Frontal cortex (tissue), 4 donors: ENCODE data around the gene FANCD2. TPM values are rescaled to one million over a fixed set of nuclear protein-coding genes. Genes with fewer than 3 reads are reported as not detected.
A peak's percentile ranks its signal among the peaks of the same experiment; 100 is the strongest.
"Not testable (repeated sequence)": the region's sequence is repeated elsewhere in the genome, so short reads cannot be mapped to it uniquely, and the experiment has no call there.

Experiments used
- DNase-seq, 2 donors: peaks; one replicate each; pipeline ENCODE4 v3.0.0; 2012; ENCODE audit warnings: low spot score in 2 of 2
- FAIRE-seq: peaks from 2 replicates; lab custom pipeline; 2012; peaks lifted over from hg19 to GRCh38; lab: Jason Lieb, UNC
- total RNA-seq: library from RNA; depleted of rRNA; stranded (reverse); fragments of >200 nt; gene quantifications from one replicate; pipeline ENCODE4 v1.2.3, GENCODE V29; 2014
- donor health status: control.
- donor health status: control.
- donor health status: control.

Gene FANCD2
- total RNA-seq: 6.1 TPM

DNA sequence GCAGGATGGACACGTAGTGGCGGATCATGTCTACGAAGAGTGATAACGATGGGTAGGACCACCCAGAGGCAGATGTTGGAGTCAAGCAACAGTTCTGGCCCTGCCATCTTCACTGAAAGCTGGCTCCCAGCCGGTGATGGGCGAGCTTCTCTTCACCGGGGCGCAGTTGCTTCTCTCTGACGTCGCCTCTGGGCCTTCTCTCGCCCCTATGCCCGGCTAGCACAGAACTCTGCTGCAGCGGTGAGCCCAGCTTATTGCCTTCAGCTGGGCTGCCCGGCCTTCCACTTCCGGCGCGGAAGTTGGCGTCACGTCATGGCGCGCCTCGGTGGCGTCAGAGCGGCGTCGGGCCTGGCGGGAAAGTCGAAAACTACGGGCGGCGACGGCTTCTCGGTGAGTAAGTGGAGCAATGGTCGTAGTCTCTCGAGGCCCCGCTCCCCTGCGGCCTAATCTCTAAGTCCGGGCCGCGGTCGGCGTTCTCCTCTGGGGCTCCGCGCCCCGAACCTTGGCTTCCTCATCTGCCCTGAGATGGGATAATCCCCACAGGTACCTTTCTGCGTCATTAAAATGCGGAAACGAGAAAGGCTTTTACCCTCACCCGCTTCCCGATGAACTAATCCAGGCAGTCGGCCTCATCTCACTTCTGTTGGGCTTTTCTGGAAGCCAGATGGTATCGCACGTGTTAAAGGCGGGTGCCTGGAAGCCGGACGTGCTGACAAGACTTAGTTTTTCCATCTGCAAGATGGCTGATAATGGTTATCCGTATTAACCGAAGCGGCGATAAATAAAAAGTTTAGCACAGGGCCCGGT, at the start of gene FANCD2:
Gene FANCD2, plus strand, starts transcription at position 354 of the 807 bp plus-strand sequence. CDS start 2,221 bp downstream, outside the sequence.
- FAIRE-seq (no peak), DNase-seq (peak; percentile 73 to 85)

DNA sequence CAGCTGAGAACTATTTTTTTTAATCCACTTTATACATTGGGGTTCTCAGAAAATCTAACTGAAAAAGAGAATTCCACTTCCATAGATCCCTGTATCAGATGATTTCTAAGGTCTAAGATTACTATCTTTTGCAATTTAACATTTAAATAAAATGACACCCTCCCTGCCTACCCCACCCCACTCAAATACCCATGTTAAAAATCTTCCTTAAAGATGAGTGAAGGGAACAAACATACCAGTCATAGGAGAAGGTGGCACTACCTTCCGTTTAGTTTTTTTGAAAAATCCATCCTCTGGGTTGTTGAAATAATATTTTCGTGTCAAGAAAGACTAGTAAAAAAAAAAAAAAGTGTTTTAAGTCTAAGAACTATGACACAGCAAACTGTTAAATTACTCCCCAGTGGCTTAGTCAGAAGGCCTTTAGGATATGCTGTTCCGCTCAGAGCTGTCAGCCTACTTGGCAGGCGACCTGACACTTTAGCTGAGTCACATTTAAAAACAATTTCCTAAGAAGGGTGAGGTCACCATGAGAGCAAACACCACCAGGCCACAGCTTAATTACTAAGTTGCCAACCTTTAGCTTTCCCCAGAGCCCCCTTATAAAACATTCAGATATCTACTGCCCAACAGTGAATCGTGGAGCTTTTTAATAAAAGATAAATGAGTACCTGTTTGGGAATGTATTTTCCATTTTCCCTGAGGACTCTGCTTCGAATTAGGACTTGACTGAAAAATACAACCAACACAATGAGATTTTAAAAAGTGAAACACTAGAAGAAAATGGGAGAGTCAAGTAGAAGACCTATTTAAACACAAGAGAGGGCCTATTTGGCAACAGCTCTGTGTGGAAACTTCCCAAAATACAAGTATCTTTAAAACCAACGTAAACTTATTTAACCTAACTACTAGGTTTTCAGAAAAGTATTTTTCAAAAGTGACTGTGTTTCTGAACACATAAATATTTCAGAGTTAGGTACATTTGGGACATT, 49.2 kb upstream of the FANCD2 start:
- DNase-seq (peak in 1 of 2 donors; percentile 44), FAIRE-seq (no peak)

DNA sequence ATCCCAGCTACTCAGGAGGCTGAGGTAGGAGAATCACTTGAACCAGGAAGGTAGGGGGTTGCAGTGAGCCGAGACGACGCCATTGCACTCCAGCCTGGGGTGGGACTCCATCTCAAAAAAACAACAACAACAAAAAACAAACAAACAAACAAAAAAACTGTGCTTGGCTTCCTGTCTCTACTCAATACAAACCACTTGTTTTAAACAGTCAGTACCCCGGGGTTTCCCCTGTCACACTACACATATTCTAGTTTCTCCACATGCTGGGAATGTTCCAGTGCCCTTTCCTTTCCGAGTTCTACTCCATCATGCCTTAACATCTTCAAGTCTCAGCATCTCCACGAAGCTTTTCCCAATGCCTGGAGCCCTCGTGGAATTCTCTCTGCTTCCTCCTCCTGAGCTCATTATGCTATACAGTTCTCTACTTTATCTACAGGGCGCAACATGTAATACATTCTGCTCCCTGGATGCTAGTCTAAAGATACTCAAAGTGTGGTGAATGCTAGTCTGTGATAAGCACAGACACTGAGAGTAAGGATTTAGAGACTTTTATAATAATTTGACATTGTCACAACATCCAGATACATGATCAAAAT, 47.4 kb upstream of the FANCD2 start:
- FAIRE-seq (no peak), DNase-seq (no peak)

DNA sequence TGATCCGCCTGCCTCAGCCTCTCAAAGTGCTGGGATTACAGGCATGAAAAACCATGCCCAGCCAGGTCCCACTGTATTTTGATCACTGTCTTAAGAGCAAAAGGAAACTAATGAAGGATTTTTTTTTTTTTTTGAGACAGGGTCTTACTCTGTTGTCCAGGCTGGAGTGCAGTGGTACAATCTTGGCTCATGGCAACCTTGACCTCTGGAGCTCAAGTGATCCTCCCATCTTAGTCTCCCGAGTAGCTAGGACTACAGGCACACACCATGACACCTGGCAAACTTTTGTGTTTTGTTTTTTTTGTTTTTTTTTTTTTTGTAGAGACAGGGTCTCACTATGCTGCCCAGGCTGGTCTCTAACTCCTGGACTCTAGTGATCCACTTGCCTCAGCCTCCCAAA, 46.0 kb upstream of the FANCD2 start:
- no peak for DNase-seq
- FAIRE-seq: no peak

DNA sequence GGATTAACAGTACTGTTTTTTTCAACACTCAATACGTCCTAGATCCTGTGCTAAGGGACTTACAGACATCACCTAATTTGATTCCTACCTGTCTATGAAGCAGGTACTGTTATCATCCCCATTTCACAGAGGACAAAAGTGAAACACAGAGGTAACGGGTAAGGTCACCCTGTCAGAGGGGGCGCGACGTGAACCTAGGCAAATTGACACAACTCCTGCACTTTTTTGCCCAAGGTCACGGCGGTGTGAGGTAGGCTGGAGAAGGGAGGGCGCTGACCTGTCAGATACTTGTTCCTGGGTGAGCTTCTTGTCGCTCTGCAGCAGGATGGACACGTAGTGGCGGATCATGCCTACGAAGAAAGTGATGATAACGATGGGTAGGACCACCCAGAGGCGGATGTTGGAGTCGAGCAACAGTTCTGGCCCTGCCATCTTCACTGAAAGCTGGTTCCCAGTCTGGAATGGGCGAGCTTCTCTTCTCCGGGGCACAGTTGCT, 40.0 kb upstream of the FANCD2 start:
- DNase-seq: no peak
- FAIRE-seq: no peak

DNA sequence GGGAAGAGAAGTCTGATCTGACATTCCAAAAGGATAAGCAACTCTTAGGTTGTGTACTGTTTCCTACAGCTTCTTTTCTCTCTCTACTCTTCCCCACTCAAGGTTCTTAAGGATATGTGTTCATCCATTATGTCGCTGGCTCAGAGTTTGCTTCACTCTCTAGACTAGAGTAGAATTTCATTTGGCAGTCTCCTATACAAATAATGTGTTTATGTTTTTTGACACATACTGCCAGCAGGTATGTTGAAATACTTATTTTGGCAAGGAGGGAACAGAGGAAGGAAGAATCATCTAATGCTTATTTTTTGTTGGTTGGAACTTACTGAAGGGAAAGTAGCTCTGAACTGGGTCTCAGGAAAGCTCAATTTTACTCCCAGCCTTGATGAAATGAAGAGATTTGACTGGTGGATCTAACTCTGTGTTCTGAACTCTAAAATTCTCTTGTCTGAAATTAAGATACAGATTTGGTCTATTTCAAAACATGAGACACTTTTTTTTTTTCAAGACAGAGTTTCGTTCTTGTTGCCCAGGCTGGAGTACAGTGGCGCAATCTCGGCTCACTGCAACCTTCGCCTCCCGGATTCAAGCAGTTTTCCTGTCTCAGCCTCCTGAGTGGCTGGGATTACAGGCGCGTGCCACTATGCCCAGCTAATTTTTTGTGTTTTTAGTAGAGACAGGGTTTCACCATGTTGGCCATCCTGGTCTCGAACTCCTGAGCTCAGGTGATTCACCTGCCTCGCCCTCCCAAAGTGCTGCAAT, 32.0 kb upstream of the FANCD2 start:
- FAIRE-seq (no peak), DNase-seq (no peak)

DNA sequence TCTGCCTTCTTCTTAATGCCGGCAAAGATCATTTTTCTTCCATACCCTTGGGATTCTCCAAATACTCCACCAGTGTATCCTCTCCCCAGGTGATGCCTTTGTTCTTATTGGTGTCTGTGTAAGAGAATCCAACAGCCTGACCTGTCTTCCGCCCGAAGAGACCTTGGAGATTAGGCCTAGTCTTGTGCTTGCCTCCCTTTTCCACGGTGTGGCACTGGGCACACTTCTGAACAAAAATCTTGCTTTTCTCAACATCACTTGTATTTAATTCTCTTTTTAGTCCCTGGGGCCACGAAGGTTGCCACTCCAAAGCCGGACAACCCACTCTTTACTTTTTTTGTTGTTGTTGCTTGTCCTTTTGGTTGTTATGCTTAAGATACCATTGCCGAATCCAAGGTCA, 25.6 kb upstream of the FANCD2 start:
- FAIRE-seq: no peak
- no peak for DNase-seq

DNA sequence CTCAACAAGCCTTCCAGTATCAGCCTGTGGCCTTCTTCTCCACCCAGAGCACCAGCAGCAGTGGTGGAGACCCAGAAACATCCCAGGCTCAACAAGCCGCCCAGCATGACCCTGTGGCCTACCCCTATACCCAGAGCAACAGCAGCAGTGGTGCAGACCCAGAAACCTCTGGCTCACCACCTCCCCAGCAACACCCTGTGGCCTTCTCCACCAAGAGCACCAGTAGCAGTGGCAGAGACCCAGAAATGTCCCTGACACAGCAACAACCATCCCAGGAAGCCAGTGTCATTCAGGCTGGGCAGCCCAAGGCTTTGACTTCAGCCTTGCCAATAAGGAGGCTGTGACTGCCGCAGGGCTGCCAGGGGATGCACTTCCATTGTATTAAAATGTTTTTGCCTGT, 23.3 kb upstream of the FANCD2 start:
- no peak for DNase-seq
- no peak for FAIRE-seq

DNA sequence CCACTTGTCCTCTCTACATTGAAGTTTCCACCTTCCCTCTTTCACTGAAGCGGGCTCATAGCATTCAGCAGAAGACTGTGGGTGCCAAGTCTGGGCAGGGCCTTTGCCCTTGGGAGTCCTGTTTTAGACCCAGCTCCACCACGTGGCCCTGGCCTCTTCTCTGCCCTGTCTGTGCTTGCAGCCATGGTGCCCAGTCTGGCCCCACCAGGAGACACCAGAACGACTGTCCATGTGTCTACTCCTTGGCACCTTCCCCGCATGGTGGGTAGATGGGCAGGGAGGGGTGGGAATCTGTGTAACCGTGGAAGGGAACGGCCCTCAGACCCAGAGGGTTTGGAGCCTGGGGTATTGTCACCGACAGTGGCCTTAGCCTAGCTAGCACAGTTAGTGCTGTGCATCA, 21.7 kb upstream of the FANCD2 start:
- FAIRE-seq (no peak), DNase-seq (no peak)

DNA sequence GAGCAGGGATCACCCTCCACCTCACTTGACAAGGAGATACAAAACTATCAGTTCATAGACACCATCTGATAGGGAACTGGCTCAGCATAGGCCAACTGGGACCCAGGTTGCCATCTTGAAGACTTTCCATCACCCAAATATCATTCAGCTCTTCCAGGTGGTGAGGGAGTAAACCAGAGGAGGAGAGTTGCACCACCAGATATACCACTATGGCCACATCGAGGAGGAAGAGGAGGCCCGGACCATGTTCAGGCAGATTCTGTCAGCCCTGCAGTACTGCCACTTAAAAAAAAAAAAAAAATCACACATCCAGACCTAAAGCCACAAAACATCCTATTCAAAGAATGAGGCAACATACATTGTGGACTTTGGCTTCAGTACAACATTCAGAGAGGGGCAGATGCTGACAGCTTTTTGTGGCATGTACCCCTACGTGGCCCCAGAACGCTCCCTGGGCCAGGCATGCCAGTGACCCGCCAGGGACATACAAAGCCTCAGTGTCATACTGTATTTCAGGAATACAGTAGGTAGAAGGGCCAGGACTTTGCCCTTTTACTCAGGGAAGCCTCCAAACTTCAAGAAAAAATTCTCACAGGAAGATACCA, 21.2 kb upstream of the FANCD2 start:
- FAIRE-seq (no peak), DNase-seq (no peak)

DNA sequence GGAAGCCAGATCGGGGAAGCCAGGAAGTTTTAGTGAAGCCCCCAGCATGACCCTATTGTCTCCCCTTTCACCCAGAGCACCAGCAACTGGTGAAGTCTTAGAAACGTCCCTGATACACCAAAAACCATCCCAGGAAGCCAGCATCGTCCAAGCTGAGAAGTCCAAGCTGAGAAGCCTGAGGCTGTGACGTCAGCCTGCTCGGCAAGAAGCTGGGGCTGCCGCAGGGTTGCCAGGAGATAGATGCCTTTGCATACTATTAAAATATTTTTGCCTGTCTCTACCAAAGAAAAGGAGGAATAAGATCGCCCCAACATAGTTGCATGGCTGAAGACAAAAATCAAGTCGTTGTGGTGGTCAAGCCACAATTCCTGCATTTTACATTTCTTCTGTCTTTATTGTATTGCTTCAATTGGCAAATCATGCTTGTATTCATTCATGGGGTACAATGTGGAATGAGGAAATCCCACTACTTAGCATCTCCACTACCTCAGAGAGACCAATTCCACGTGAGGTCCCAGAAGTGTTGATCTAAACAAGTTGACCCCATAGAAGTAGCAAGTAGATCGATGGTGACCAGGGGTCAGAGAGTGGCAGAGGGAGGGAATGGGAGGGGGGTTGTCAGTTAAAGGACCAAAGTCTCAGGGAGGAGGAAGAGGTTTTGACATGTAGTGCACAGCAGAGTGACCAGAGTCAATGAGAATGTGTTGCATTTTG, 20.0 kb upstream of the FANCD2 start:
- FAIRE-seq: no peak
- DNase-seq: no peak

DNA sequence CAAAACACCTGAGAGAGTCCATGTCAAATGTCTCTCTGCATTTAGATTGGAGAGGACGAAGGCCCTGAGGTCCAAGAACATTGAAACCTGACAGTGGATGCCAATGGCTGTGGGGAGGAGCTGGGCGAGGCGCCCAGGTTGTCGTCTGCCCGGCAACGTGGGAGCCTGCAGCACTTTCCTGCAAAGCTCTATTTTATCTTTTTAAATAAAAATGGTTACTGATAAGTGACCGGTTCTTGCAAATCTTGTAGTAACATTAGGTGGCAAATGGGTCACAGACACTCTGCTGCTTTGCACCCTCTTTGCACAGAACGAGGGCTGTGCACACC, 19.5 kb upstream of the FANCD2 start:
- FAIRE-seq (no peak), DNase-seq (no peak)

DNA sequence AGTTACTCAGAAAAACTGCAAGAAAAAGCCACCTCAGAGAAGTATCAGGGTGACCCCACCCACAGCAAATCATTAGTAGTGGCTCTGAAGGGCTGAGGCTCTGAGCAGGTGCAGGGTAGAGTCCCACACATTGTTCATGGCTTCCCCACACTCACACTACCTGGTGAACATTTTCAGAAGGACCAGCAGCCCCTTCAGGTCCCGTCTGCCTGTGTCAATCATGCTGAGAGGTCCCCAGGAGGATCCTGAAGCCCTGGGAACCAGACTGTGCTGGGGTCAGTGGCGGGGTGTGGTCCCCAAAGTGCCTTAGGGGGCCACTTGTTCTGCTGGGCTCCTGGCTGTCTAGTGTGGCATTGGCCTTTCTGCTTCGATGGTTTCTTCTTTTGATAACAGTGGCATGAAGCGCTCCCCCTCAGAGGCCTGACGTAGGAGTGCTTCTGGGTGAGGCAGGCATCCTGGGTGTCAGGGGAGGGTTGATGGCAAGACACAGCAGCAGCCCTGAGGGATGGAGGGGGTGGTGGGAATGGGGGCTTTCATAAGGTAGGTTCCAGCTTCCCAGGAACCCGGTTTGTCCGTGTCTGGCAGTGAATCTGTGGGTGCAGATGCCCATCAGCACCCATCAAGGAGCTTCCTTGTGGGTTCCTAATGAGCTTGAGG, 19.0 kb upstream of the FANCD2 start:
- DNase-seq (no peak), FAIRE-seq (no peak)

DNA sequence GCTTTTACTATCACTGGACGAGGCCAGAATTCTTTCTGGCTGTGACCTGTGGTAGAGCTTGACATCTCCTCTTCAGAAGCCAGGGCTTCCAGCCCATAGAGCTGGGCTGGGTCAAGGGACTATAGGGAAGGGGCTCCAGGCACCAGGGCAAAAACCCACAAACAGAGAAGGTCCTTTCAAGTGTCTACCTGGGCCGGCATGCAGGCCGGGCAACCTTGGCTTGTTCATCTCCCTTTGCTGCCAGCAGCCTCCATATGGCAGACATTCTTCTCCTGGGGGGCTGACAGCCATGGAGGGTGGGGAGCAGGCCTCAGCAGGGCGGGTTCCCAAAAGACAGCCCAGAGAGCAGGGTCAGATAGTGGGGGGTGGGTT, 18.0 kb upstream of the FANCD2 start:
- not testable (repeated sequence) for DNase-seq, FAIRE-seq

DNA sequence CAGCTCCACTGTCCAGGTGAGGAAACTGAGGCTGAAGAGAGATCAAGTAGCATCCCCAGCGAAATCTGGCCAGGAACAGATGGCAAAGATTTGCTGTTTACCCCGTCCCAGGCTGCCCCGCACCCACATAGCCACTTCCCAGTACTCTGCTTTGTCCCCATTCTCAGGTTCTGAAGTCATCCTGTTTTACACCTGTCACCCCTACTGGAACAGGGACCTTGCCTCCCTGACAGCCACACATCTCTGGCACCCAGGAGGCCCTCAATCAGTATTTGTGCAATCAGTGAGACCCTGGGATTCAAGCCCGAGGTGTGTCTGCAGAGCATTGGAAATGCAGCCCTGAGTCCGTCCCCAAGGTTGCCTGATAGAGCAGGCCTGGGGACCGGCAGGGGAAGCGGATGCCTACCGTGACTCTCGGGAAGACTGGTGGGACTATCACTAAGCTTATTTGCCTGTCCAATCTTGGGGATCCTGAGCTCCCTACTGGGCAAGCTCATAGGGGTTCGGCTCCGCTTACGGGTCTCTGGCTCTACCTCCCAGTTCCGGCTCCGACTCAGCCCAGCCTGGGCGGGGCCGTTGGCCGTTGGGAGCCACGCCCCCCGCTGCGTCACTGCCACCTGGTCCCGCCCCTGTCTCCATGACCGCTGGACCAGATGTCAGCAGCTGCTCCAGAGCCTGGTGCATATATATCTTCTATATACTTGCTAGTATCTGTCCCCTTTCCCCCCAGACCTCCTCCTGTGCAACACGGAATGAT, 17.5 kb upstream of the FANCD2 start:
- peak; percentile 66 to 79 for DNase-seq
- FAIRE-seq: no peak

DNA sequence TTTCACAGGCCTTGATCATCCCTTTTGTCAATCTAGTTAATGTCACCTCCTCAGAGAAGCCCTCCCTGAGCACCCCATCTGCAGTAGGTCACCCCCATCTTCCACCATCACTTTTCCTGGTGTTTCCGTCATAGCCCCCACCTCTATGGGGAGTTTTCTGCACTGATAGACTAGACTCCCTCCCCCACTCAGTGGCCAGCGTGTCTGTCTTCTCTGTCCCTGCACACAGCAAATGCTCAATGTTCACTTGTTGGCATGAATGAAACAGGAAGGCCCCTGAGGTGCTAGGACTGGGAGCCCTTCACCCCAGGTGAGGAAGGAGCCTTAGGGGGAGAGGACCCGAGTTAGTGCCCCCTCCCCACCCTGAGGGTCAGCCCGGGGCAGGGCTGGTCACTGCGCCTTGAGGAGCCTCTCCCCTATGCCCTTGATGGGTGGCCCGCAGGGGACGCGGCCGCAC, 15.8 kb upstream of the FANCD2 start:
- no peak for DNase-seq
- FAIRE-seq: no peak

DNA sequence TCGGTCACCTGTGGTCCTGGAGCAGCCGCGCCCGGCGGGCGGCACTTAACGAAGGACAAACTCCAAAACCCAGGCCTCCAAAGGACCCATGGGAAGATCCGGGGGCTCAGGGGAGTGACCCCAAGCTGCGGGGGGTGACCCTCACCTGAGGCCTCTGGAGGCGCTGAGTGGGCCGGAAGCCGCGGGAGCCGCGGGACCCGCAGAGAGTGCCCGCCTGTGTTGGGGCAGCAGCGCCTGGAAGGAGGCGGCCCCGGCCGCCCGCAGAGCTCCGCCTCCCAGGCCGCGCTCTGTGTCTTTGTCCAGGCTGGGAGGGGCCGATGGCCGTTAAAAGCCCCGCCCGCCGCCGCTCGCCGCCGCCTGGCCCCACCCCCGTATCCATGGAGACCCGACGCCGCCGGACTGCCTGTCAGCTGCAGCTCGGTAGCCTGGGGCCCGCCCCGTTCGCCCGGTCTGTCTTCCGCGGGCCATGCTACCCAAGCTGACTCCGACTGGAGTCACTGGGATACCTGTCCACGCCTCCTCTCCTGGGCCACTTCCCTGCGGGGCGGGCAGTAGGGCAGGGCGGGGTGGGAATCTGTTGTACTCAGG, 15.3 kb upstream of the FANCD2 start:
- FAIRE-seq (no peak), DNase-seq (peak; percentile 85 to 94)
